ENCODE results near the gene KIFC1. TPM values are rescaled to one million over a fixed set of nuclear protein-coding genes. Genes with fewer than 3 reads are reported as not detected.

The KIFC1 gene
- total RNA-seq, 2 donors from 2014 or later: 0.81 to 0.85 TPM

GRCh38 chr6:33407132-33407718, 15.6 kb downstream of the KIFC1 start:
- H3K9me3 ChIP-seq: no peaks in the 10 kb centered on the region
- H3K27ac ChIP-seq: no peak overlapping the region
- peaks cover 5 to 7% of the 10 kb centered on the region in 2 donors for H3K4me1 ChIP-seq (ENCODE audit: control insufficient read depth in 1 of 2, low read depth in 2 of 2)
- H3K4me3 ChIP-seq: no peak overlapping the region
- ATAC-seq (ENCODE audit: insufficient number of reproducible peaks, low FRiP score, low read depth) (no peak), DNase-seq (ENCODE audit: low spot score) (no peak)
- no peaks in the 10 kb centered on the region for H3K36me3 ChIP-seq
- H3K27me3 ChIP-seq (replicated peaks; ENCODE audit: insufficient read depth): no peaks in the 10 kb centered on the region
- TF ChIP-seq CTCF (IDR thresholded peaks at IDR 0.05): no peak

- Histone ChIP-seq H3K27ac (peak overlapping the region; percentile 88 to 96), H3K27me3 (replicated peaks; ENCODE audit: insufficient read depth) (no peaks in the 10 kb centered on the region), H3K36me3 (peaks cover 22% of the 10 kb centered on the region), H3K4me3 (peak overlapping the region; percentile 99), H3K4me1 (ENCODE audit: control insufficient read depth in 1 of 2, low read depth in 2 of 2) (peaks cover 5 to 35% of the 10 kb centered on the region in 2 donors), H3K9me3 (no peaks in the 10 kb centered on the region)
- DNase-seq (ENCODE audit: low spot score) (peak; percentile 93), ATAC-seq (ENCODE audit: insufficient number of reproducible peaks, low FRiP score, low read depth) (peak; percentile 75)
- no peak for TF ChIP-seq CTCF (IDR thresholded peaks at IDR 0.05)
Measured at GRCh38 chr6:33410050-33410710, 18.6 kb downstream of the KIFC1 start.

GRCh38 chr6:33410711-33411631, 19.3 kb downstream of the KIFC1 start, which contains the start of gene PHF1:
TSS of gene PHF1 (plus strand) at chr6:33411014. CDS start at chr6:33412264, 1,250 bp downstream.
- ATAC-seq (ENCODE audit: insufficient number of reproducible peaks, low FRiP score, low read depth) (peak; percentile 62), DNase-seq (ENCODE audit: low spot score) (no peak)
- H3K27ac ChIP-seq: peak within 1 kb of the TSS; percentile 88 to 96
- TF ChIP-seq CTCF (IDR thresholded peaks at IDR 0.05): peak; percentile 12
- H3K4me3 ChIP-seq: peak within 1 kb of the TSS; percentile 99
- H3K36me3 ChIP-seq: peaks cover 30% of the 10 kb centered on the region
- no peaks in the 10 kb centered on the region for H3K9me3 ChIP-seq
- H3K4me1 ChIP-seq (ENCODE audit: control insufficient read depth in 1 of 2, low read depth in 2 of 2): peaks cover 5 to 42% of the 10 kb centered on the region in 2 donors
- H3K27me3 ChIP-seq (replicated peaks; ENCODE audit: insufficient read depth): no peaks in the 10 kb centered on the region

- DNase-seq (ENCODE audit: low spot score) (no peak), ATAC-seq (ENCODE audit: insufficient number of reproducible peaks, low FRiP score, low read depth) (no peak)
- peak overlapping the region; percentile 88 to 96 for H3K27ac ChIP-seq
- peak overlapping the region; percentile 99 for H3K4me3 ChIP-seq
- H3K36me3 ChIP-seq: peaks cover 31% of the 10 kb centered on the region
- H3K4me1 ChIP-seq (ENCODE audit: control insufficient read depth in 1 of 2, low read depth in 2 of 2): peaks cover 7 to 48% of the 10 kb centered on the region in 2 donors
- TF ChIP-seq CTCF (IDR thresholded peaks at IDR 0.05): no peak
- no peaks in the 10 kb centered on the region for H3K27me3 ChIP-seq (replicated peaks; ENCODE audit: insufficient read depth)
- H3K9me3 ChIP-seq: no peaks in the 10 kb centered on the region
Measured at GRCh38 chr6:33411632-33412005, 20.0 kb downstream of the KIFC1 start.

Data from thoracic aorta (tissue), 2 donors.